Kidney capillary endothelial cell (primary cell): ENCODE results near the gene KIAA1549.
"Not testable (repeated sequence)": the region's sequence is repeated elsewhere in the genome, so short reads cannot be mapped to it uniquely, and the experiment has no call there.

ENCODE experiments used
- DNase-seq: peaks from one replicate; pipeline ENCODE4 v3.0.0-alpha.2; 2018; ENCODE audit warnings: low spot score

KIAA1549 gene

DNA sequence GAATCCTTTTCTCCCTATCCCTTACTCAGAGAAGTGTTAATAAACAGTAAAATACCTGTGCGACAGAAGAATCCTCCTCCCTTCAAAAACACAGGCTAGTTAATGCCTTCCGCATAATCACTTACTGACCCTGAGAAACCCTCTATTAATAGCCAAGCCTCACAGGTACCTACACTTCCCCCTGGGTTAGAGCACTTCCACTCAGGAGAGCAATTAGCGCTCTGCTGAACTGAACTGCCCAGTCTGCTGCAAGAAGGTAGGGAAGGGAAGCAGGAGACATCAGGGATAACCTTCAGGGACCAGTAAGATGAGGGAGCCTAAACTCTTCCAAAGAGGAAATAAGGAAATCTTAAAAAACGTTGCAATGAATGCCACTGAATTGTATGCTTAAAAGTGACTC lies 39.6 kb downstream of the KIAA1549 start:
- DNase-seq: no peak

DNA sequence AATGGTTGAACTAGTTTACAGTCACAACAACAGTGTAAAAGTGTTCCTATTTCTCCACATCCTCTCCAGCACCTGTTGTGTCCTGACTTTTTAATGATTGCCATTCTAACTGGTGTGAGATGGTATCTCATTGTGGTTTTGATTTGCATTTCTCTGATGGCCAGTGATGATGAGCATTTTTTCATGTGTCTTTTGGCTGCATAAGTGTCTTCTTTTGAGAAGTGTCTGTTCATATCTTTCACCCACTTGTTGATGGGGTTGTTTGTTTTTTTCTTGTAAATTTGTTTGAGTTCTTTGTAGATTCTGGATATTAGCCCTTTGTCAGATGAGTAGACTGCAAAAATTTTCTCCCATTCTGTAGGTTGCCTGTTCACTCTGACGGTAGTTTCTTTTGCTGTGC lies 40.6 kb downstream of the KIAA1549 start:
- not testable (repeated sequence) for DNase-seq

GRCh38 chr7:138937484-138937883 lies 43.7 kb downstream of the KIAA1549 start:
- peak; percentile 77 for DNase-seq

- DNase-seq: peak; percentile 95
Observed at GRCh38 chr7:138935465-138936011, 45.7 kb downstream of the KIAA1549 start.

DNA sequence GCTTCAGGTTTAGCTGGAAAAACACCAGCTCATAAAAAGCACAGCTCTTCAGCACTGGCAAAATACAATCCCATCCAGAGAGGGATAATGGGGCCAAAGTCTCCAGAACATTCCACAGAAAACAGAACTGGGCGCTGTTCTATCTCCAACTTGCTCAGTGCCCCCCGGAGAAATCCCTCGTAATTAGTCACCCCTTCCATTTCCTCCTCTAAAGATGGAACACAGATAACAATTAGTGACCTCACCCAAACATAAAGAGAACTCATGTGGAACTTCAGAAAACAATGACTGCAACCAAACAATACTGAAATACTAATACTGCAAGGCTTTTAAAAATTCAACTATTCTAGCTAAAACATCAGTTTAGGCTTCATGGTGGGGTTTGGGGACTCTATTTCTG lies 46.3 kb downstream of the KIAA1549 start:
- DNase-seq: peak; percentile 90

GRCh38 chr7:138934367-138934766 lies 46.8 kb downstream of the KIAA1549 start:
- no peak for DNase-seq

DNA sequence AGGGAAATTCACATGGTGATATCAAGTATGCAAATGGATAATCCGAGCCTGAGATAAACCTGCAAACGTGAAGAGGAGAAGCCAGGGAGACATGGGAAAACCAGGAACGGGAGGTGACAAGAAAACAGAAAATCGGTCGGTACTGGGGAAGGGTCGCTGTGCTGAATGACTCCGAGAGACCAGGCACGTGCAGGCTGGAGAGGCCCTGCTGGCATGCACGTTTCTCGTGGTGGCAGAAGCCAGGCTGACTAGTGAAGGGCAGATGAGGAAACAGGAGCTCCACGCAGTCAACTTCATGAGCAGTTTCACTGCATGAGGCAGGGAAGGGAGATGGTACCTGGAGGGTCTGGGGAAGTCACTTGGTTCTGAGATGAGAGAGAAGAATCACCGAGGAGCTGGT lies 48.3 kb downstream of the KIAA1549 start:
- DNase-seq: no peak

- no peak for DNase-seq
Observed at GRCh38 chr7:138932427-138932826, 48.8 kb downstream of the KIAA1549 start.

- no peak for DNase-seq
Observed at GRCh38 chr7:138929969-138930368, 51.2 kb downstream of the KIAA1549 start.

DNA sequence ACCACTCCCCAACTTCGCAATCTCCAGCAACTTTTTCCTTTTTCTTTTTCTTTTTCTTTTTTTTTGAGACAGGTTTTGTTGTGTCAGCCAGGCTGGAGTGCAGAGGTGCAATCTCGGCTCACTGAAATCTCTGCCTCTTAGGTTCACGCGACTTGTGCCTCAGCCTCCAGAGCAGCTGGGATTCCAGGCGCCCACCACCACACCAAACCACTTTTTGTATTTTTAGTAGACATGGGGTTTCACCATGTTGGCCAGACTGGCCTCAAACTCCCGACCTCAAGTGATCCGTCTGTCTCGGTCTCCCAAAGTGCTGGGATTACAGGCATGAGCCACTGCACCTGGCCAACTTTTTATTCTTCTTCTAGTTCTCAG lies 55.0 kb downstream of the KIAA1549 start:
- no peak for DNase-seq

DNA sequence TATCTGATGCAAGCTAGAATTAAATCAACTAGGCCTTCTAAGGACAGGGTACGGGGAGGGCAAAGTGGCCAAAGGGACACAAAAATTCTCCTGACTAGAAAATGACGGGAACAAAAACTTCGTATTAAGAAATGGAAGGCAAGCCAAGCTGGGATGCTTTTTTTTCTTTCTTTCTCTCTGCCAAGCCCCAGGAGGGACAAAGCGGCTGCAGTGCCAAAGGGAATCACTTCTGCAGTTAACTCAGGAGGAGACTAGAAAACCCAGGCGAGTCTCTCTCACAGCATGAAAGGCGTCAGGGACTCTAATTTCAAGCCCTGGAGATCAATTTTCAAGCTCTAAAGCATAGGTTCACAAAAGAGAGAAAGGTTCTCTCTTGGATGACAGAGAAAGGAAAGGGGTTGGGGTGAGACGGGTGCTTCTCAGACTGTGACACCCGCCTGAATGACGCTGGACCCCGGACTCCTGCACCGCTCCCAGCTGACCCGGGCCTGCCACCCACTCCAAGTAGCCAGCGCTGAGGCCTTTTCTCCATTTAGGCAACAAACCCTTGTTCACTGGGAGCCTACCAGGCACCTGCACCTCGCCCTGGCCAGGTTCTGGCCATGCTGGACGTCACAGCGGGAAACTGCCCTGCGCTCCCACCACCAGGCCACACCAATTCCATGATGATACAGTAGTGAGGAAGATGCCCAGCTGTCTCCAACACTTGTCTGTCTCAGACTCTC lies 56.5 kb downstream of the KIAA1549 start:
- DNase-seq: no peak

- no peak for DNase-seq
Observed at GRCh38 chr7:138921277-138921676, 59.9 kb downstream of the KIAA1549 start.

GRCh38 chr7:138919911-138920310 lies 61.3 kb downstream of the KIAA1549 start:
- no peak for DNase-seq

GRCh38 chr7:138919216-138919615 lies 62.0 kb downstream of the KIAA1549 start:
- DNase-seq: no peak

DNA sequence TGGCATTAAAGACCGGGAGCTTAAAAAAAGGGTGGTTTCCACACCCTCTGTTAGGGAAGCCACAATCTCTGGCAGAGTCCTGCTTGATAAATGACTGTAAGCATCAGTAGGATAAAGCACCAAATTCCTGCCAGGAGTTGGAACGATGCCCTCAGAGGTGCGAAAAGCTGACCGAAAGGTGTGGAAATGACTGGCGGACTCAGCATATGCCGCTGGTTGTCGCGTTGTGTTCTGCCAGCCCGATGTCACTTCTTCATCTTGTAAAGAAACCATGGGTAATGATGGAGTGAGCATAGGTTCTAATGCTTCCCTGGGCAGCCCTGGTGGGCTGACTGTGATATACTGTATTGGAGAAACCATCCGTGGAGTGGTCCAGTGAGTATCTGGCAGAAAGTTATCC lies 62.4 kb downstream of the KIAA1549 start:
- no peak for DNase-seq

DNA sequence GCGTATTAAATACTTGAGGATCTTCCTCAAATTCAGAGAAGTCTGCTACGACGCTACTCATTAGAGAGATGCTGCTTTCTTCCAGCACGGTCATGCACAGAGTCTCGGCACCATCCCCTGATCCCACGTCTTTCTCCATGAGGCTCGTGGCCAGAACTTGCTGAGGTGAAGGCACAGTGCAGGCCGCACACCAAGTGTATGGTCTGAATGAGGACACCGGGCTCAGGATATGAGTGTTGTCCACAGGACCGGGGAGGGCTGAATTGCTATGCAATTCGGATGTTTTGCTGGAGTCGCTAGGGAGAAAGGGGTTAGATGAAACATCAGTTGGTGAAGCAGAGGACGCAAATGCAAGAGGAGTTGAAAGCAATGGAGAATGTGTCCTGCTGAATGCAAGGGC lies 63.0 kb downstream of the KIAA1549 start:
- DNase-seq: no peak

- no peak for DNase-seq
Observed at GRCh38 chr7:138917771-138918170, 63.4 kb downstream of the KIAA1549 start.

DNA sequence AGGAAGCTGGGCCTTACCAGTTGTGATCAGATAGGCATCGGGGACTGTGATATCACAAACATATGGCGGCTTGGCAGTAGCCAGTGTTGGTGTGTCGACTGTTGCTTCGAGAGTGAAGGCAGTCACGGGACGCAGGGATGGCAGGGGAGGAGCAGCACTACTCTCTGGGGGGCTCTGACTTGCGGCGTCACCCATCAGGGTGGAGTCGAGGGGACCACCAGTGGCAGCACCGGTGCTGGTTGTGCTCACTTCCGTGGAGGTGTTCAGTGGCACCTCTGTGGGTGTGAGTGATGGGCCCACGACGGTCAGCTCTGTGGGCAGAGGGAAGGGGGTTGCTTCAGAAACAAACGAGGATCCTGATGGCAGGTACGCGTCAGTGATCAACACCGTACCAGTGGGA lies 64.5 kb downstream of the KIAA1549 start:
- no peak for DNase-seq

GRCh38 chr7:138916275-138916674 lies 64.9 kb downstream of the KIAA1549 start:
- no peak for DNase-seq

DNA sequence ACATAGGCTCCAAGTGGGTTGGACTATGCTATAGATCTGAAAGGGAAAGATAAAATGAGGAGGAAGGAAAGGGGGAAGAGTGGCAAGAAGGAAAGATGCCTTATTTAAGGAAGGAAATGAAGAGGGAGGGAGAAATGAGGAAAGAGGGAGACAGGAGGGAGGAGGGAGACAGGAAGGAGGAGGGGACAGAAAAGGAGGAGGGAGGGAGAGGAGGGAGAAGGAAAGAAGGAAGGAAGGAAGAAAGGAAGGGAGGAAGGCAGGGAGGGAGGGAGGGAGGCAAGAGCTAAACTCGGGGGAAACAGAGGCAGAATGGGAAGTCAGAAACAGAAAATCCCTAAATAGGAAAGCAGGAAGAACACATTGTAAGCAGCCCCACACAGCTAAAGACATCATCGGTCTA lies 67.4 kb downstream of the KIAA1549 start:
- DNase-seq: no peak

- no peak for DNase-seq
Observed at GRCh38 chr7:138911007-138911406, 70.2 kb downstream of the KIAA1549 start.

GRCh38 chr7:138907850-138908249 lies 73.3 kb downstream of the KIAA1549 start:
- no peak for DNase-seq

GRCh38 chr7:138907201-138907847 lies 73.9 kb downstream of the KIAA1549 start:
- no peak for DNase-seq
